Liver (tissue), 3 donors: ENCODE measurements around the gene KL.

Source experiments
- REST ChIP-seq: IDR thresholded peaks from 2 replicates; pipeline ENCODE4 v1.6.1; 2016; ENCODE audit warnings: antibody characterized with exemption, mild to moderate bottlenecking
- YY1 ChIP-seq: IDR thresholded peaks from 2 replicates; pipeline ENCODE4 v1.6.1; 2016; ENCODE audit warnings: antibody characterized with exemption, mild to moderate bottlenecking
- TF ChIP-seq, protein P1 (sequence below): fragments of 150-350 bp; IDR thresholded peaks from 2 replicates; pipeline ENCODE4 v1.5.1; 2017; ENCODE audit warnings: improper control_type of control experiment, low read depth, low read length; ENCODE audit not compliant: missing input control
- TF ChIP-seq, protein P2 (sequence below): IDR thresholded peaks from 2 replicates; pipeline ENCODE4 v1.6.1; 2016; ENCODE audit warnings: antibody characterized with exemption
- TF ChIP-seq, protein P3 (sequence below): IDR thresholded peaks from 2 replicates; pipeline ENCODE4 v1.6.1; 2016; ENCODE audit warnings: antibody characterized with exemption
- donor health status: healthy.
- donor health status: healthy.

GRCh38 chr13:33052506-33053280 lies 36.5 kb downstream of the KL start:
- TF ChIP-seq, protein P1, sequence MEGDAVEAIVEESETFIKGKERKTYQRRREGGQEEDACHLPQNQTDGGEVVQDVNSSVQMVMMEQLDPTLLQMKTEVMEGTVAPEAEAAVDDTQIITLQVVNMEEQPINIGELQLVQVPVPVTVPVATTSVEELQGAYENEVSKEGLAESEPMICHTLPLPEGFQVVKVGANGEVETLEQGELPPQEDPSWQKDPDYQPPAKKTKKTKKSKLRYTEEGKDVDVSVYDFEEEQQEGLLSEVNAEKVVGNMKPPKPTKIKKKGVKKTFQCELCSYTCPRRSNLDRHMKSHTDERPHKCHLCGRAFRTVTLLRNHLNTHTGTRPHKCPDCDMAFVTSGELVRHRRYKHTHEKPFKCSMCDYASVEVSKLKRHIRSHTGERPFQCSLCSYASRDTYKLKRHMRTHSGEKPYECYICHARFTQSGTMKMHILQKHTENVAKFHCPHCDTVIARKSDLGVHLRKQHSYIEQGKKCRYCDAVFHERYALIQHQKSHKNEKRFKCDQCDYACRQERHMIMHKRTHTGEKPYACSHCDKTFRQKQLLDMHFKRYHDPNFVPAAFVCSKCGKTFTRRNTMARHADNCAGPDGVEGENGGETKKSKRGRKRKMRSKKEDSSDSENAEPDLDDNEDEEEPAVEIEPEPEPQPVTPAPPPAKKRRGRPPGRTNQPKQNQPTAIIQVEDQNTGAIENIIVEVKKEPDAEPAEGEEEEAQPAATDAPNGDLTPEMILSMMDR: no peak
- no peak for TF ChIP-seq YY1
- no peak for TF ChIP-seq REST
- TF ChIP-seq, protein P2, sequence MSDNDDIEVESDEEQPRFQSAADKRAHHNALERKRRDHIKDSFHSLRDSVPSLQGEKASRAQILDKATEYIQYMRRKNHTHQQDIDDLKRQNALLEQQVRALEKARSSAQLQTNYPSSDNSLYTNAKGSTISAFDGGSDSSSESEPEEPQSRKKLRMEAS: no peak
- TF ChIP-seq, protein P3, sequence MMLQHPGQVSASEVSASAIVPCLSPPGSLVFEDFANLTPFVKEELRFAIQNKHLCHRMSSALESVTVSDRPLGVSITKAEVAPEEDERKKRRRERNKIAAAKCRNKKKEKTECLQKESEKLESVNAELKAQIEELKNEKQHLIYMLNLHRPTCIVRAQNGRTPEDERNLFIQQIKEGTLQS: no peak
